Measurements from ENCODE around the gene CXCR6. TPM values are rescaled to one million over a fixed set of nuclear protein-coding genes. Genes with fewer than 3 reads are reported as not detected.

The CXCR6 gene
- polyA plus RNA-seq, 1 of the 3 experiments (the other 2 are of a cell fraction), result not detected

- Histone ChIP-seq H3K9me2 (no peaks in the 10 kb centered on the region), H3K4me1 (ENCODE audit: control insufficient read depth in 1 of 2, insufficient read depth in 2 of 2, low read depth in 1 of 2, low read length in 1 of 2) (peaks cover 8 to 15% of the 10 kb centered on the region in 2 experiments; a peak in 2 of 4 replicates), H3K36me3 (replicated peaks in 1 of 2; ENCODE audit: control insufficient read depth in 1 of 2, insufficient read depth in 2 of 2, low read length in 1 of 2) (peaks cover 36 to 72% of the 10 kb centered on the region in 2 experiments), H3F3A (replicated peaks; ENCODE audit: insufficient read depth) (peaks cover 3% of the 10 kb centered on the region), H3K4me3 (ENCODE audit: low read depth in 2 of 2, low read length in 1 of 2) (no peak overlapping the region), H2AFZ (ENCODE audit: low read depth) (no peak overlapping the region), H3K79me2 (ENCODE audit: insufficient read depth) (no peaks in the 10 kb centered on the region), H3K4me2 (no peak overlapping the region), H3K9me3 (no peaks in the 10 kb centered on the region), H3K27me3 (ENCODE audit: insufficient read depth) (no peaks in the 10 kb centered on the region), H3K27ac (ENCODE audit: low read depth in 2 of 2, low read length in 1 of 2) (no peak overlapping the region), H3K9ac (no peak overlapping the region), H4K20me1 (ENCODE audit: insufficient read depth) (no peaks in the 10 kb centered on the region)
- ChIA-PET CTCF (interaction anchor here (1.4 kb wide), 1 partner anchor 98 kb away, joined by 7 read pairs; no protein-coding TSS in a partner anchor), POLR2A (no interaction called here)
- DNase-seq, result no peak
- TF ChIP-seq EZH2phosphoT487 (IDR thresholded peaks at IDR 0.05; ENCODE audit: borderline replicate concordance, low read depth) (no peak), FOXJ3 (CRISPR knock-in tag; IDR thresholded peaks at IDR 0.05) (no peak), JUND (IDR thresholded peaks at IDR 0.05) (no peak), POLR2AphosphoS5 (IDR thresholded peaks at IDR 0.05; ENCODE audit: low read depth, low read length) (no peak), SMC3 (IDR thresholded peaks at IDR 0.05; ENCODE audit: low read depth, low read length) (no peak), RXRA (IDR thresholded peaks at IDR 0.05; ENCODE audit: borderline replicate concordance, low read depth) (no peak), MEF2A (IDR thresholded peaks at IDR 0.05; ENCODE audit: borderline replicate concordance, low read depth) (no peak), FOSL2 (IDR thresholded peaks at IDR 0.05; ENCODE audit: borderline replicate concordance, low read depth) (no peak), MXI1 (IDR thresholded peaks at IDR 0.05; ENCODE audit: low read depth, low read length) (no peak), CTCF (IDR thresholded peaks at IDR 0.05) (no peak), SIN3A (IDR thresholded peaks at IDR 0.05; ENCODE audit: borderline replicate concordance, low read depth, low read length) (no peak), EP300 (IDR thresholded peaks at IDR 0.05; ENCODE audit: borderline replicate concordance in 1 of 2, low read depth in 1 of 2, low read length in 1 of 2) (no peak), NRF1 (IDR thresholded peaks at IDR 0.05; ENCODE audit: low read depth, low read length) (no peak)
- TF ChIP-seq, protein P1, sequence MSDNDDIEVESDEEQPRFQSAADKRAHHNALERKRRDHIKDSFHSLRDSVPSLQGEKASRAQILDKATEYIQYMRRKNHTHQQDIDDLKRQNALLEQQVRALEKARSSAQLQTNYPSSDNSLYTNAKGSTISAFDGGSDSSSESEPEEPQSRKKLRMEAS (IDR thresholded peaks at IDR 0.05; ENCODE audit: low read depth), result no peak
- 94% methylated on average over 7 of the region's 7 CpGs for WGBS (ENCODE audit: low lambda C conversion rate)
Observed at GRCh38 chr3:45980229-45980813, 37.1 kb downstream of the CXCR6 start.

DNA sequence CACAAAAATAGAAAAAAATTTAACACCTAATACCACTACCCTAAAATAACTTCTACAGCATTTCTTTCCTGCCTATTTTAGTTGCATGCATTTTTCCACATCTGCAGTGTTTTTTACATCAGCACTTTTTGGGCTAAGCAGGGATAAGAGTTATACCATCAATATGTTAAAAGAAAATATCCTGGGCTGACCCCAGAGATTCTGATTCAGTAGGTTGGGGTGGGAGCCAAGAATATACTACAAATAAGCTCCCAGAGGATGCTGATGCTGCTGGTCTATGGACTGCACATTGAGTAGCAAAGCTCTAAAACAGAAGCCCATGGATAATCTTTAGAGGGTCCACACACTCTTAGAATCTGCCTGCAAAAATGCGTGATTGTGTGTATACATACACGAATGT lies 37.6 kb downstream of the CXCR6 start:
- H3K79me2 ChIP-seq (ENCODE audit: insufficient read depth), result no peaks in the 10 kb centered on the region
- H3K4me1 ChIP-seq (ENCODE audit: control insufficient read depth in 1 of 2, insufficient read depth in 2 of 2, low read depth in 1 of 2, low read length in 1 of 2), result peaks cover 13 to 20% of the 10 kb centered on the region in 2 experiments; a peak in 3 of 4 replicates
- H3K27ac ChIP-seq (ENCODE audit: low read depth in 2 of 2, low read length in 1 of 2), result peak overlapping the region in 1 of 2 experiments; percentile 2; a peak in 1 of 4 replicates
- TF ChIP-seq CHD2 (IDR thresholded peaks at IDR 0.05; ENCODE audit: low read length, partially characterized antibody) (no peak), GATA2 (CRISPR knock-in tag; IDR thresholded peaks at IDR 0.05) (no peak)
- H3F3A ChIP-seq (replicated peaks; ENCODE audit: insufficient read depth), result peaks cover 3% of the 10 kb centered on the region
- ChIA-PET CTCF (interaction anchor here (1.4 kb wide), 1 partner anchor 98 kb away, joined by 7 read pairs; no protein-coding TSS in a partner anchor), POLR2A (no interaction called here)
- H2AFZ ChIP-seq (ENCODE audit: low read depth), result no peak overlapping the region
- H4K20me1 ChIP-seq (ENCODE audit: insufficient read depth), result no peaks in the 10 kb centered on the region
- no peak overlapping the region for H3K4me3 ChIP-seq (ENCODE audit: low read depth in 2 of 2, low read length in 1 of 2)
- no peaks in the 10 kb centered on the region for H3K9me2 ChIP-seq
- H3K9ac ChIP-seq, result no peak overlapping the region
- H3K4me2 ChIP-seq, result 0 out of 2 replicates have a peak overlapping the region, but pooled peaks have one; percentile 31
- no peak for DNase-seq
- no peaks in the 10 kb centered on the region for H3K27me3 ChIP-seq (ENCODE audit: insufficient read depth)
- 96% methylated on average over 2 of the region's 2 CpGs for WGBS (ENCODE audit: low lambda C conversion rate)
- H3K36me3 ChIP-seq (replicated peaks in 1 of 2; ENCODE audit: control insufficient read depth in 1 of 2, insufficient read depth in 2 of 2, low read length in 1 of 2), result peaks cover 36 to 69% of the 10 kb centered on the region in 2 experiments
- H3K9me3 ChIP-seq, result no peaks in the 10 kb centered on the region

Measured in SK-N-SH (cell line).